ENCODE measurements around the gene TMEM132C.
"Not testable (repeated sequence)": the region's sequence is repeated elsewhere in the genome, so short reads cannot be mapped to it uniquely, and the experiment has no call there.

The TMEM132C gene

GRCh38 chr12:128571906-128572810, 305.2 kb downstream of the TMEM132C start:
- no peak for DNase-seq

DNA sequence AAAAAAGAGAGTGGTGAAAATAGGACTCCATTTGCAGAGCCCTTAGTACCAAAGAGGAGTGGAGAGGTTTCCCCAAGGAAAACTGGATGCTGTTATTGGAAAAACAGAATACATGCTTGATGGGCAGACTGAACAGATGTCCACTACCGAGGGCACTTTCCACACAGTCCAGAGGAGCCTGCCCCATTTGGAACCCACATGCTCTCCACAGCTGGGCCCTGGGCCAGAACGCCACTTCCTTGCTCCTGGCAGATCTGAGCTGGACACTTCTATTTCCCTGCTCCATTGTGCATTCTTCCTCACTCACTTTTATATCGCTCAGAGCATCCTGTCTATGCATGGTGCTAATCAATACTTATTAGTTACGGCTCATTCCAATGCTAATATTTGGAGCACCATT, 306.9 kb downstream of the TMEM132C start:
- no peak for DNase-seq

GRCh38 chr12:128578045-128578444, 311.1 kb downstream of the TMEM132C start:
- DNase-seq = no peak

DNA sequence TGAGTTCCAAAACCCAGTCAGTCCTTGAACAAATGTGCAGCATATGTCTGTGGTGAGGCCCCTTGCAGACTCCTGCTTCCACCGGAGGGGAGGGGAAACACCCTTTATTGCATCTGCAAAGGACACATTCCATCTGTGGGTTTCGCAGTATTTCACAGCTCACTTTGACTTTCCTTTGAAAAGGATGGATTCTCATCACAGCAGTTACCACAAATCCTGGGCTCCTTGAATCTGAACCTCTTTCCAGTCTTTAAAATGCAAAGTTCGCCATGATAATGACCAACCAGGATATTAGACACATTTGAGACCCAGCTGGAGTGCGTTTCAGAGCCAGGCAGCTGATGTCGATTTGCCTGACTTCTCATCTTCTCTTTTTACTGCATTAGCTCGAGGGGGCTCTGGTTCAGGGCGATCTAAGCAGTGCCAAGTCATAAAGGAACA, 314.4 kb downstream of the TMEM132C start:
- no peak for DNase-seq

DNA sequence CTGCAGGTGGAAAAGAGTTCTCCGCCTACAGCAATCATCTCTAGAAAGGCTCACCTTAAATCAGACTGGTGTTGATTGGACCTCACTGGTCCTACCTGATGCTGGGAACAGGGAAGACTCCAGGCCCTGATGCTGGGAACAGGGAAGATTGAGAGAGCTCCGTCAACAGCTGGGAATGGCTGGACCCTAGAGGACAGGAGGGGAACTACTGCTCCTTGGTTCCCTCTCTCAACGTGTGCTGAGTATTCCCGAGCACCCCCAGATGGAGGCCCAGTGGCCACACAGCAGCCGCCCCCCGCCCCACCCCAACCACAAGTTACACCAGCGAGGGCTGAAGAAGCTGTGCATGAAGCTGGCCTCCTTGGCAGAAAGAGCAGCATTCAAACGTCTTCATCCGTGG, 316.5 kb downstream of the TMEM132C start:
- DNase-seq = no peak

- DNase-seq = no peak
These were observed 319.6 kb downstream of the TMEM132C start for GRCh38 chr12:128586451-128587029.

GRCh38 chr12:128587918-128588317, 320.9 kb downstream of the TMEM132C start:
- DNase-seq = no peak

- no peak for DNase-seq
These were observed 325.3 kb downstream of the TMEM132C start for GRCh38 chr12:128592220-128592744.

DNA sequence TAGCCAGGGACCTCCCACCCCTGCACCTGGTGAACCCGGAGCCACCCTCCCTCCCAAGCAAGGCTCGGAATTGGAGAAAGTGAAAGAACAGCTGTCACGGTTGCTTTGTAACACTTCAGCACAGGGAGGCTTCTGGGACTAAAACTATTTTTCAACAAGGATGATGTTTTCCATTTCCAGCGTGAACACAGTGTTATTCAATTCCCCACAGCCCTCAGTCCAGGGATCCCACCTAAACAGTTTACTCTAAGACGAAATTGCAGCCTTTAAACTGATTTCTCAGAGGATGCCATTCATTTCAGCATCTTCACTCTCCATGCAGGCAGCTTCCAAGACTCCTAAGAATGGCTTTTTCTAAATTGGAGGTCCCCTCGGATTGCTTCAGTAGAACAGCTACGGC, 327.6 kb downstream of the TMEM132C start:
- DNase-seq = no peak

DNA sequence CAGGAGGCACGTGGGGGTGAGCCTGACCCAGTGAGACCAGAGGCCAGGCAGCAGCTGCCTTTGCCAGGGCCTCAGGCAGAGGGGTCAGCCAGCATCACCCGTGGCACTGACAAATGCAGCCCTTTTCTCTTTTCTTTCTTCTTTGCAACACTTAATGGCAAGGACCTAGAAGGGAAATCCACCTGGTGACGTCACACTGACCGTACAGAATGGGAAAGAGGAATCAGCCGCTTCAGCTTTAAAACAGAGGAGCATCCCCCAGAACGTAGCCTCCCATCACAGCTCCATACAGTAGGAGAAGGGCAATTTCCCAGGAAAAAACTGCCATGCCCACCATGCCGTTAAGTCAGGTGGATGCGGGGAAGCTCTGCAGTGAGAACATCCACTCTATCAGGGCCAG, 328.6 kb downstream of the TMEM132C start:
- no peak for DNase-seq

GRCh38 chr12:128600886-128601285, 333.9 kb downstream of the TMEM132C start:
- DNase-seq = no peak

DNA sequence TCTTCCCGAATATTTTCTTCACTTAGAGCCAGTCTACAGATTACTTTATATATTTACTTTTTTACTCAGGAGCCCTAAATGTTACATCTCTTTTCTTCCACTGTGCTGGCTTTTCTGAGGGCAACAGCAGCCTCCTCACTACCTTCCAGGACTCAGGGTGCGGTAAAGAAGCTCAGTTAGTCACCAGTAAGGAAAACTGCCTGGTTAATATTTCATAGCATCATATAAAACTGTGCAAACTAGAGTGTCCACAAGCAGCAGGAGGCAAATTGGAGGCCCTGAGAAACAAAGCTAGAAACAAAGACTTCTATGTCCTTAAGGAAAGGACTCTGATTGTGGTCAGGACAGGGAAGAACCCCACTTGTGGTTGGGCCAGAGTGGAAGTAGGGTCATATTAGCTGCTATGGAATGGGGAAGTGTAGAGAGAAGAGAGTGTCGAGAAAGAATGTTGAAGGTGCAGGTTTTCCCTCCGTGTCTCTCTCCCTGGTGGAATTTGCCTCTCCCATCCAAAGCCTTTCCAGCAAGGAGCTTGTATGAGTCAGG, 336.7 kb downstream of the TMEM132C start:
- no peak for DNase-seq

- DNase-seq = not testable (repeated sequence)
These were observed 337.2 kb downstream of the TMEM132C start for GRCh38 chr12:128604219-128604618.

- DNase-seq = no peak
These were observed 339.1 kb downstream of the TMEM132C start for GRCh38 chr12:128606051-128606450.

DNA sequence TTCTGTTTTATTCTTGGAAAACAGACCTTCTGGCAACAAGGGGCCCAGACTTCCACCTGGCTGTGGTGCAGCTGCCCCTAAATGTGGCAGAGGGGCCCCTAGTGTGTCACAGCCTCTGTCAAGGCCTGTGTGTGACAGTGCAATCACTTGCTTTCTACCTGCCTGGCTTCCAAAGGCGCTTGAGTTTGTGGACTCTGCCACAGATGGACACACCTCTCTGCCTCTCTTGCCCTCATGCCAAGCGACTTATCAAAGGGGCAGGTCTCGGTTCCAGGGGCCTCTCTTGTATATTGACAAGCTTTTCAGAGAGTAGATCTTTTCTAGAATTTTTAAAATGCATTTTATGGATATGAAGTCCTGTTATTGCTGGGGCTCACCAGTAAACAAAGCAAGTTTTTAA, 339.6 kb downstream of the TMEM132C start:
- DNase-seq = no peak

DNA sequence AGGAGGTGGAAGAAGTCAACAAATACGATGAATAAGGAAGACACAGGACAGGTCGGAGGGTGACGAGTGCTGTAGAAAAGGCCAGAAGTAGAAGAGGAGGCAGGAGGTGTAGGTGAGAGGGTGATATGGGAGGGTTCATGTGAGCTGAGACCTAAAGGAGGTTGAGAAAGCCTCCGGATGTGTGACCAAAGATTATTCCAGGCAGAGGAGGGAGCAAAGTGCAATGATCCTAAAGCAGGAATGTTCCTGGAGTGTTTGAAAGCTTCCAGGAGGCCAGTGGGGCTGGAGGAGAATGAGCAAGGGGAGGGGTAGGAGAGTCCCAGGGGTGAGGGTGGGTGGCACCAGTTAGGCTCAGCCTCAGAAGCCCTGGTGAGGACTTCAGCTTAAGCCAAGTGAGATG, 340.0 kb downstream of the TMEM132C start:
- DNase-seq = no peak

GRCh38 chr12:128607641-128608040, 340.7 kb downstream of the TMEM132C start:
- DNase-seq = no peak

DNA sequence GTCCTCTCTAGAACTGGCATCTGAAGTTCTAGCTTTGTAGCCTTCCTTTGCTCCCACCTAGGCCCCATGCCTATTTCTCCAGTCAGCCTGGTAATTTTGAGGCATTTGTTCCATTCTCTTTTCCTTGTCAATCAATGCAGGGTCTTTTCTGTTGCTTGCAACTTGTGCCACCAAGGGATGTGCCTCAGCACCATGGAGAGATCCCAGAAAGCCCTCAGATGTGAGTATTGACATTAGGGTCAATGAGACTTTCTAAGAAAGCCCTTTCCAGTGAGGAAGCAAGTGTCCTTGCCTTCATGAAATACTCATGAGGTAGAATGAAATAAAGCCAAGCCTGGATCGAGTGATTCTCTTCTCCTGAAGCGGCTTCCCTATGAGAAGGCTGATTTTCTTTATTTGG, 342.9 kb downstream of the TMEM132C start:
- no peak for DNase-seq

DNA sequence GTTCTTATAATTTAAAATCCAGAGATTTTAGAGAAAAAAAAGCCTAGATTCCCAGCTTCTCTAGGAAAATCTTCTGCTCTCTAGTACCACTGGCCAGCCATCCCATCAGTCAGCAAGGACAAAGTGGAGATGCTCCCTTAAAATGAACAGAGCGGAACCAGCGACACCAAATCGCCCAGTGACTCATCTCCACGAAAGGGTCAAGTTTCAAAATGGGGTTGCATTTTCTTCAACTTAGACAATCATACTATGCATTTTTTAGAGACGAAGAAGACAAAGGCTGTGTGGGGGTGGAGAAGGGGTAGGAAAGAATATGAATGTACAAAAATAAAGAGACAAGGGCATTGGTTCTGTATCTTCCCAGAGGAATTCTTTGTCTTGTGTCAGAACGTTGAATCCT, 344.8 kb downstream of the TMEM132C start:
- no peak for DNase-seq

GRCh38 chr12:128612150-128612850, 345.3 kb downstream of the TMEM132C start:
- no peak for DNase-seq

- DNase-seq = no peak
These were observed 347.0 kb downstream of the TMEM132C start for GRCh38 chr12:128613837-128614590.

GRCh38 chr12:128617304-128617833, 350.4 kb downstream of the TMEM132C start:
- DNase-seq = no peak
